Measurements from ENCODE around the gene DLX2. TPM values are rescaled to one million over a fixed set of nuclear protein-coding genes. Genes with fewer than 3 reads are reported as not detected.
"Not testable (repeated sequence)": the region's sequence is repeated elsewhere in the genome, so short reads cannot be mapped to it uniquely, and the experiment has no call there.

The DLX2 gene
- total RNA-seq, 4 donors from 2014 or later = not detected

DNA sequence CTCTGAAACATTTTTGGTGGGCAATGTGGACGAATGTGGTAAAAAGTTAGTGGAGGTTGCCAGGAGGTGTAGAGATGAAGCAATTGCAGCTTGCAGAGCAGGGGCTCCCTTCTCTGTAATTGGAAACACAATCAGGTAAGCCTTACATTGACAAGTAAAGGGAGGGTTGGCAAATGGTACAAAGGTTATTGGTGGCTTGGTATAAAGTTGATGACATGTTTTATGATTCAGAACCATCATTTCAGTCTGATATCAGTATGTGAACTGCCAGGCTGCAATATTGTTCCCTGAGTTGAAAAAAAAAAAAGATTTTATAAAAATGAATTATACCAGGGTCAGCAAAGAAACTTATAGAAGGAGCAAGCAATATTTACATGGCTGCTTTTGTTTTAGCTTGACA, 31.8 kb downstream of the DLX2 start:
- 100% methylated on average over 1 of the region's 1 CpG for WGBS
- Histone ChIP-seq H3K27ac (replicated peaks in 1 of 4) (no peak overlapping the region), H3K9me3 (no peaks in the 10 kb centered on the region), H3K4me3 (no peak overlapping the region), H3K36me3 (no peaks in the 10 kb centered on the region), H3K4me1 (no peaks in the 10 kb centered on the region), H3K27me3 (no peaks in the 10 kb centered on the region)
- intact Hi-C loops (cut with DNase I) = no loop called here
- no peak for DNase-seq (ENCODE audit: extremely low spot score)
- TF ChIP-seq POLR2AphosphoS5 (IDR thresholded peaks at IDR 0.05) = no peak

- intact Hi-C loops (cut with DNase I) = not testable (repeated sequence)
Measured at GRCh38 chr2:172067905-172068304, 34.8 kb downstream of the DLX2 start.

GRCh38 chr2:172066394-172066886, 36.3 kb downstream of the DLX2 start:
- TF ChIP-seq CTCF (IDR thresholded peaks at IDR 0.05) (no peak), EP300 (IDR thresholded peaks at IDR 0.05) (no peak), POLR2A (IDR thresholded peaks at IDR 0.05; ENCODE audit: low read depth) (no peak), POLR2AphosphoS5 (IDR thresholded peaks at IDR 0.05) (no peak)
- no peak overlapping the region for H3K27ac ChIP-seq (replicated peaks in 1 of 4)
- no peaks in the 10 kb centered on the region for H3K4me1 ChIP-seq
- no peaks in the 10 kb centered on the region for H3K27me3 ChIP-seq
- H3K4me3 ChIP-seq = no peak overlapping the region
- DNase-seq (ENCODE audit: extremely low spot score) = no peak
- H3K9me3 ChIP-seq = no peaks in the 10 kb centered on the region
- H3K36me3 ChIP-seq = peaks cover 0 to 8% (median 2%) of the 10 kb centered on the region in 4 donors
- intact Hi-C loops (cut with DNase I) = no loop called here
- WGBS = 77% methylated on average over 4 of the region's 4 CpGs

More at GRCh38 chr2:172067905-172068304, 34.8 kb downstream of the DLX2 start:
- not testable (repeated sequence) for H3K4me3 ChIP-seq; H3K36me3 ChIP-seq; H3K4me1 ChIP-seq; H3K27ac ChIP-seq (replicated peaks in 1 of 4); H3K9me3 ChIP-seq; DNase-seq (ENCODE audit: extremely low spot score); H3K27me3 ChIP-seq
- WGBS = 97% methylated on average over 4 of the region's 4 CpGs

DNA sequence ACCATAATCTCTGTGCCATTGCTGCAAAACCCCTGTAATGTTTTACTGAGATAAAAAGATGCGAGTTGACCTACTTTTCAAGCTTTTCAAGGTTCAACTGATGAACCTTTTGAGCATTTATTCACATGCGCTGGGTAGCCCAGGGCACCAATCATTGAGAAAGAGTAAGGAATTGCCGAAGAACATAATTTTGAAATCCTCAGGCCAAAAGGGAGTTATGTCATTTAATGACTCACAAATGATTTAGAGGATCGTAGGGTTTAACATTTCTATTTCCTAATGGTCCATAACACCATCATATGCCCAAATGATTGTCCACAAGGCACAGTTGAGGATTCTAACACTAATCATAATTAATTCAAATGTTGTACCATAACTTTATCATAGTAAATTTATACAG, 37.6 kb downstream of the DLX2 start:
- peaks cover 0 to 8% (median 2%) of the 10 kb centered on the region in 4 donors for H3K36me3 ChIP-seq
- H3K9me3 ChIP-seq = no peaks in the 10 kb centered on the region
- no peak for TF ChIP-seq POLR2A (IDR thresholded peaks at IDR 0.05; ENCODE audit: low read depth)
- no peak for TF ChIP-seq CTCF (IDR thresholded peaks at IDR 0.05)
- no peaks in the 10 kb centered on the region for H3K4me1 ChIP-seq
- DNase-seq (ENCODE audit: extremely low spot score) = no peak
- no peak overlapping the region for H3K4me3 ChIP-seq
- intact Hi-C loops (cut with DNase I) = no loop called here
- H3K27me3 ChIP-seq = no peaks in the 10 kb centered on the region
- WGBS = 92% methylated on average over 4 of the region's 4 CpGs
- no peak overlapping the region for H3K27ac ChIP-seq (replicated peaks in 1 of 4)

DNA sequence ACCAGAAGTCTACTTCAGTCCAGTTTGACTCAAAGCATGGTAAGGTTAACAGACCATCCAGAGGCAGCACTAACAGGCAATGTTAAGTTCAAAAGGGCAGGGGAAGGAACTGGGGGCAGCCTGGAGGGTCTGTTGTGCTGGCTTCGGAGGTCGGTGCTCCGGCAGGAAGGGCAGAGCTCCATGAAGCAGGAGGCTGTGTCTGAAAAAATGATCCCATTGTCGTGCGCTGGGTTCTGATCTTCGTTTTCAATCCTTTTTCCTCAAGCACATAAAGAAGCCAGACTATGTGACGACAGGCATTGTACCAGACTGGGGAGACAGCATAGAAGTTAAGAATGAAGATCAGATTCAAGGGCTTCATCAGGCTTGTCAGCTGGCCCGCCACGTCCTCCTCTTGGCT, 39.3 kb downstream of the DLX2 start:
- no peaks in the 10 kb centered on the region for H3K4me1 ChIP-seq

More for the DNA sequence above, 39.3 kb downstream of the DLX2 start:
- H3K9me3 ChIP-seq = no peaks in the 10 kb centered on the region
- intact Hi-C loops (cut with DNase I) = no loop called here
- no peak for DNase-seq (ENCODE audit: extremely low spot score)
- H3K4me3 ChIP-seq = no peak overlapping the region
- peaks cover 0 to 8% (median 2%) of the 10 kb centered on the region in 4 donors for H3K36me3 ChIP-seq
- no peaks in the 10 kb centered on the region for H3K27me3 ChIP-seq
- TF ChIP-seq POLR2A (IDR thresholded peaks at IDR 0.05; ENCODE audit: low read depth) (no peak), EP300 (IDR thresholded peaks at IDR 0.05) (no peak), CTCF (IDR thresholded peaks at IDR 0.05) (no peak), POLR2AphosphoS5 (IDR thresholded peaks at IDR 0.05) (no peak)
- no peak overlapping the region for H3K27ac ChIP-seq (replicated peaks in 1 of 4)
- 91% methylated on average over 9 of the region's 9 CpGs for WGBS
